Measurements from ENCODE around the gene TAX1BP1.

TAX1BP1 gene

DNA sequence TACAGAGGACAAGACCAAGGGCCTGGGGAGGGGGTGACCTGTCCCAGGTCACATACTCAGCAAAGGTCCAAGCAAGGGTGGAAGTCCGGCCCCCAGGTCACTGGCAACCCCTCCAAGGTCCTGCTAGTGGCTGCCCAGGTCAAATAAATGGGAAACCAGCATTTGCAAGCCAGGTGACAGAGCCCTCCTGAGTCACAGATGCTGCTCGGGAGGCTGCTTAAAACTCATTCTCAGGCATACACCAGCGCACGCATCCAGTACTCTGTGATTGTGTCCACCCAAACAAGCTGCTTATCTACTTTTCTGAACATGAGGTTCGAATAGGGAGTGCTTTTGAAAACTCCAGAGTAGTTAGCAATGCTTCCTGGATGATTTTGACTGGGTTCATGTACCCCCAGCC, 130.6 kb downstream of the TAX1BP1 start:
- H3K79me2 ChIP-seq (ENCODE audit: insufficient read depth, low read length), result no peaks in the 10 kb centered on the region
- TF ChIP-seq EZH2 (IDR thresholded peaks at IDR 0.05; ENCODE audit: borderline replicate concordance, low read depth, low read length, severe bottlenecking), result no peak
- TF ChIP-seq, protein P1, sequence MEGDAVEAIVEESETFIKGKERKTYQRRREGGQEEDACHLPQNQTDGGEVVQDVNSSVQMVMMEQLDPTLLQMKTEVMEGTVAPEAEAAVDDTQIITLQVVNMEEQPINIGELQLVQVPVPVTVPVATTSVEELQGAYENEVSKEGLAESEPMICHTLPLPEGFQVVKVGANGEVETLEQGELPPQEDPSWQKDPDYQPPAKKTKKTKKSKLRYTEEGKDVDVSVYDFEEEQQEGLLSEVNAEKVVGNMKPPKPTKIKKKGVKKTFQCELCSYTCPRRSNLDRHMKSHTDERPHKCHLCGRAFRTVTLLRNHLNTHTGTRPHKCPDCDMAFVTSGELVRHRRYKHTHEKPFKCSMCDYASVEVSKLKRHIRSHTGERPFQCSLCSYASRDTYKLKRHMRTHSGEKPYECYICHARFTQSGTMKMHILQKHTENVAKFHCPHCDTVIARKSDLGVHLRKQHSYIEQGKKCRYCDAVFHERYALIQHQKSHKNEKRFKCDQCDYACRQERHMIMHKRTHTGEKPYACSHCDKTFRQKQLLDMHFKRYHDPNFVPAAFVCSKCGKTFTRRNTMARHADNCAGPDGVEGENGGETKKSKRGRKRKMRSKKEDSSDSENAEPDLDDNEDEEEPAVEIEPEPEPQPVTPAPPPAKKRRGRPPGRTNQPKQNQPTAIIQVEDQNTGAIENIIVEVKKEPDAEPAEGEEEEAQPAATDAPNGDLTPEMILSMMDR (IDR thresholded peaks at IDR 0.05; ENCODE audit: borderline replicate concordance, extremely low read depth, low read length, poor library complexity, severe bottlenecking), result no peak
- no peak overlapping the region for H3K9ac ChIP-seq (ENCODE audit: low read depth, low read length)
- H3K9me3 ChIP-seq (ENCODE audit: insufficient read depth, low read length, severe bottlenecking), result no peaks in the 10 kb centered on the region
- no peak overlapping the region for H3K4me3 ChIP-seq (ENCODE audit: low read depth in 1 of 2, low read length in 2 of 2)
- 0 out of 2 replicates have a peak, but pooled peaks cover 2% of the 10 kb centered on the region for H4K20me1 ChIP-seq (ENCODE audit: insufficient read depth, low read length)
- no peak overlapping the region for H3K4me2 ChIP-seq (ENCODE audit: insufficient read depth, low read length)
- H3K27ac ChIP-seq (ENCODE audit: low read length), result no peak overlapping the region
- H3K4me1 ChIP-seq (ENCODE audit: insufficient read depth, low read length), result no peaks in the 10 kb centered on the region
- DNase-seq (no peak), ATAC-seq (ENCODE audit: insufficient read depth, low read depth) (no peak)
- no peaks in the 10 kb centered on the region for H3K27me3 ChIP-seq (ENCODE audit: insufficient read depth, low read length, poor library complexity)
- no peaks in the 10 kb centered on the region for H3K36me3 ChIP-seq (ENCODE audit: insufficient read depth, low read length)
- no peak overlapping the region for H2AFZ ChIP-seq (ENCODE audit: low read depth, low read length)

DNA sequence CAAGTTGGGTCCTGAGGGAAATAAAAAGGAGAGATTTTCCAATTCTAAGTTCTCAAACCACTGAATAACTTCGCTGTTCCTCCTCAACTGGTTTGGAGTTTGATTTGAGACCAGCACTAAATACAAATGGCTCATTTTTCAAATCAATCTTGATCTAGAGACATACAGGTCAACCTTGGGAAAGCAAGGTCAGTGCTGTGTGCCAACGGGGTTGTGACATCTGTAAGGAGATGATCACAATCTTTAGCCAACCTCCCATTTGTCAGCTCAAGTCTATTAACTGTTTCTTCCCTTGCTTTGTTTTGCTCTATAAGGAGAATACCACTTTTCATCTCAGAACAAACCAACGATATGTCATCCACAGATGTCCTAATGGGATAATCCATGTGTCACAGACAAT, 131.1 kb downstream of the TAX1BP1 start:
- no peaks in the 10 kb centered on the region for H3K4me1 ChIP-seq (ENCODE audit: insufficient read depth, low read length)
- H3K27ac ChIP-seq (ENCODE audit: low read length), result no peak overlapping the region
- H4K20me1 ChIP-seq (ENCODE audit: insufficient read depth, low read length), result 0 out of 2 replicates have a peak, but pooled peaks cover 2% of the 10 kb centered on the region
- H3K9ac ChIP-seq (ENCODE audit: low read depth, low read length), result no peak overlapping the region
- no peak overlapping the region for H2AFZ ChIP-seq (ENCODE audit: low read depth, low read length)
- H3K79me2 ChIP-seq (ENCODE audit: insufficient read depth, low read length), result no peaks in the 10 kb centered on the region
- DNase-seq, result no peak
- ATAC-seq (ENCODE audit: insufficient read depth, low read depth), result no peak
- H3K4me3 ChIP-seq (ENCODE audit: low read depth in 1 of 2, low read length in 2 of 2), result no peak overlapping the region
- TF ChIP-seq, protein P1 (IDR thresholded peaks at IDR 0.05; ENCODE audit: borderline replicate concordance, extremely low read depth, low read length, poor library complexity, severe bottlenecking), result no peak
- no peak for TF ChIP-seq EZH2 (IDR thresholded peaks at IDR 0.05; ENCODE audit: borderline replicate concordance, low read depth, low read length, severe bottlenecking)
- H3K9me3 ChIP-seq (ENCODE audit: insufficient read depth, low read length, severe bottlenecking), result no peaks in the 10 kb centered on the region
- no peaks in the 10 kb centered on the region for H3K27me3 ChIP-seq (ENCODE audit: insufficient read depth, low read length, poor library complexity)
- no peak overlapping the region for H3K4me2 ChIP-seq (ENCODE audit: insufficient read depth, low read length)
- no peaks in the 10 kb centered on the region for H3K36me3 ChIP-seq (ENCODE audit: insufficient read depth, low read length)

DNA sequence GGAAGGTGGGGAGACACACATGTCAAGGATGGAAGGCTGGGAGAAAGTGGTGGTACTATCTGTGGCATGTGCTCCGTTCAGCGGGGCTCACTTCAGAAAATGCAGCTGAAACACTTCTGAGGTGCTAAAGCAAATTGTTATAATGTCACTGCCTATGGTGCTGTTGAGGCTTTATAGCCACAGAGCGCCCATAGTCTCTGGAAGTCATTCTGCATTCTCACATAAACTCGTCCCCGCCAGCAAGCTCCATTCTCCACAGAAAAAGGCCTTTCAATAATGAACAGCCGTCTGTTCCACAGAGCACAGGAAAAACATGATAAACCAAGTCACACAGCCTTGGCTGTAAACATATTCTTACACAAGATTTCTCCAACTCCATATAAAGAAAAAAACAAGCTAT, 131.9 kb downstream of the TAX1BP1 start:
- no peak for ATAC-seq (ENCODE audit: insufficient read depth, low read depth)

More for the DNA sequence above, 131.9 kb downstream of the TAX1BP1 start:
- no peak overlapping the region for H3K4me2 ChIP-seq (ENCODE audit: insufficient read depth, low read length)
- DNase-seq, result no peak
- no peaks in the 10 kb centered on the region for H3K4me1 ChIP-seq (ENCODE audit: insufficient read depth, low read length)
- H3K36me3 ChIP-seq (ENCODE audit: insufficient read depth, low read length), result no peaks in the 10 kb centered on the region
- H2AFZ ChIP-seq (ENCODE audit: low read depth, low read length), result no peak overlapping the region
- TF ChIP-seq, protein P1 (IDR thresholded peaks at IDR 0.05; ENCODE audit: borderline replicate concordance, extremely low read depth, low read length, poor library complexity, severe bottlenecking), result no peak
- TF ChIP-seq EZH2 (IDR thresholded peaks at IDR 0.05; ENCODE audit: borderline replicate concordance, low read depth, low read length, severe bottlenecking), result no peak
- no peaks in the 10 kb centered on the region for H3K27me3 ChIP-seq (ENCODE audit: insufficient read depth, low read length, poor library complexity)
- H3K9me3 ChIP-seq (ENCODE audit: insufficient read depth, low read length, severe bottlenecking), result no peaks in the 10 kb centered on the region
- no peak overlapping the region for H3K4me3 ChIP-seq (ENCODE audit: low read depth in 1 of 2, low read length in 2 of 2)
- H3K9ac ChIP-seq (ENCODE audit: low read depth, low read length), result no peak overlapping the region
- H3K79me2 ChIP-seq (ENCODE audit: insufficient read depth, low read length), result no peaks in the 10 kb centered on the region
- H4K20me1 ChIP-seq (ENCODE audit: insufficient read depth, low read length), result 0 out of 2 replicates have a peak, but pooled peaks cover 2% of the 10 kb centered on the region
- H3K27ac ChIP-seq (ENCODE audit: low read length), result no peak overlapping the region

Measured in DND-41 (cell line).